Transverse colon (tissue), 4 donors: ENCODE measurements around the gene ATXN7L2. TPM values are rescaled to one million over a fixed set of nuclear protein-coding genes. Genes with fewer than 3 reads are reported as not detected.

Source experiments
- DNase-seq: peaks from one replicate; pipeline ENCODE4 v3.0.0-alpha.2; 2019
- H3K27ac ChIP-seq, 4 donors: fragments of 200-600 bp; sonication (generic); 2 replicates each; pipeline ENCODE4 v1.5.1; 2016 to 2018; ENCODE audit warnings: inconsistent platforms in 4 of 4
- H3K27me3 ChIP-seq: fragments of 200-600 bp; sonication (generic); 2 replicates; pipeline ENCODE4 v1.5.1; 2017; ENCODE audit warnings: inconsistent platforms
- H3K36me3 ChIP-seq, 4 donors: fragments of 200-600 bp; sonication (generic); 2 replicates each; pipeline ENCODE4 v1.5.1; 2017 to 2019; ENCODE audit warnings: inconsistent platforms in 4 of 4
- H3K4me1 ChIP-seq, 4 donors: fragments of 200-600 bp; sonication (generic); 2 replicates each; pipeline ENCODE4 v1.5.1; 2017 to 2020; ENCODE audit warnings: inconsistent platforms in 4 of 4
- H3K4me3 ChIP-seq, 4 donors: fragments of 200-600 bp; sonication (generic); 1 replicate in 1 of 4; 2 replicates in 3 of 4; pipeline versions ENCODE4 v1.5.1 to v1.6.1; 2017 to 2019; ENCODE audit warnings: inconsistent platforms in 4 of 4
- H3K9me3 ChIP-seq, 2 donors: fragments of 200-600 bp; sonication (generic); 2 replicates each; pipeline ENCODE4 v1.5.1; 2017 to 2019; ENCODE audit warnings: inconsistent platforms in 2 of 2
- CTCF ChIP-seq, 5 experiments: fragments of 200-600 bp in 3 of 5; fragments of 450-650 bp in 2 of 5; sonication (generic) in 3 of 5; IDR thresholded peaks; 1 replicate in 2 of 5; 2 replicates in 3 of 5; pipeline ENCODE4 v1.5.1; 2016 to 2017; ENCODE audit warnings: antibody characterized with exemption in 5 of 5, inconsistent platforms in 3 of 5, mild to moderate bottlenecking in 2 of 5, moderate library complexity in 1 of 5
- EP300 ChIP-seq: sonication (generic); formaldehyde crosslinking; IDR thresholded peaks from one replicate; pipeline ENCODE4 v1.6.1; 2017; ENCODE audit warnings: antibody characterized with exemption, low read depth
- POLR2A ChIP-seq: fragments of 450-650 bp; IDR thresholded peaks from one replicate; pipeline ENCODE4 v1.6.1; 2016; ENCODE audit warnings: antibody characterized with exemption, mild to moderate bottlenecking, moderate library complexity
- POLR2AphosphoS5 ChIP-seq, 3 donors: sonication (generic); formaldehyde crosslinking; IDR thresholded peaks; one replicate each; pipeline ENCODE4 v1.6.1; 2016; ENCODE audit warnings: antibody characterized with exemption in 3 of 3
- WGBS, 2 donors: methylation state at CpG; one replicate each; pipeline ENCODE4 v1.1.5; 2018; ENCODE audit warnings: low coverage in 1 of 2; 5-methylcytosine and 5-hydroxymethylcytosine counted together
- in situ Hi-C, 4 donors: fragments of 200-750 bp; cut with MboI; loops; one replicate each; pipeline versions ENCODE4 v1.15.0 to v1.15.1; 2017; ENCODE audit warnings: low sequenced_read_pairs in 3 of 4, low pct_ligation_motif_present in 1 of 4, low pct_unique_long_range_greater_than_20kb in 1 of 4
- intact Hi-C: fragments of 100-400 bp; cut with DNase I; formaldehyde crosslinking; loops from one replicate; pipeline ENCODE4 v1.15.1; 2023; ENCODE audit warnings: low total_unique reads
- total RNA-seq, 4 donors: library from RNA; depleted of rRNA; stranded (reverse); fragments of >200 nt; gene quantifications; one replicate each; pipeline ENCODE4 v1.1.0, GENCODE V29; 2016

ATXN7L2 gene
- total RNA-seq, 4 donors from 2014 or later: 2.7 to 12.3 (median 6.2) TPM

DNA sequence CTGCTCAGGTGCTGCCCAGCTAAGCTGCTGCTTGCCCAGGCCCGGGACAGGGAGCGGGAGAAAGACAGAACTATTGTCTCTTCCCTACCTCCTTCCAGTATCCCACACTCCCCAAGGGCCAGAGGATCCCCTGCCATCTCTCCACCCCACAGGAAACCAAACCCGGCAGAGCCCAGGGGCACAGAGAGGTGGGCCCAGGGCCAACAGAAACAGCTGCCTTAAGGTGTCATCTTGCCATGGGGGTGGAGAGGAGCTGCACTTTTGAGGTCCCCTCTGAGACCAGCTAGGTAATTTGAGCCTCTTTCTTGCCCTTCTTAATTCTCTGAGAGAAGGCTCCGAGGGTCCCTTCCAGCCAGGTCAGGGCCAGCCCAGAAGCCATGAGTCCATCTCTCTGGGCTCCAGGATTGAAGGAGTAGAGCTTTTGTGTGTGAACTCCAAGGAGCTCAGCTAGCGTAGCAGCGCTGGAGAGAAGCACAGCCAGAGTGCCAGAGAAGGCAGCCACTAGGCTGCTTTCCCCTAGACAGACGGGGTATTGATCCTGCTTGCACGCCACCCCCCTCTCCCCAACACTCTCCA is 46.3 kb downstream of the ATXN7L2 start:
- in situ Hi-C loops (loop anchor here (5.0 to 25.0 kb wide), 5 partner anchors 33 to 457 kb away; partner anchors contain the start of gene AHCYL1 (in 1 of the 4)), intact Hi-C loops (loop anchor here (2.0 kb wide), 1 partner anchor 31 kb away; no protein-coding TSS in a partner anchor)
- Histone ChIP-seq H3K27ac (no peak overlapping the region), H3K4me1 (peaks cover 4 to 15% (median 7%) of the 10 kb centered on the region in 4 donors), H3K27me3 (no peaks in the 10 kb centered on the region), H3K36me3 (no peaks in the 10 kb centered on the region), H3K4me3 (no peak overlapping the region), H3K9me3 (no peaks in the 10 kb centered on the region)
- no peak for DNase-seq
- TF ChIP-seq POLR2A: no peak
- TF ChIP-seq EP300: no peak
- TF ChIP-seq CTCF (IDR thresholded peaks at IDR 0.05): no peak
- 73% methylated on average over 7 of the region's 8 CpGs; no CpG with 5 or more reads in 1 of the 2 donors for WGBS, 2 donors

GRCh38 chr1:109530457-109531087 is 46.9 kb downstream of the ATXN7L2 start:
- H3K27ac ChIP-seq: no peak overlapping the region
- H3K36me3 ChIP-seq: no peaks in the 10 kb centered on the region
- intact Hi-C loops (loop anchor here (2.0 kb wide), 1 partner anchor 32 kb away; no protein-coding TSS in a partner anchor), in situ Hi-C loops (loop anchor here (5.0 to 25.0 kb wide), 5 partner anchors 33 to 457 kb away; partner anchors contain the start of gene AHCYL1 (in 1 of the 4))
- TF ChIP-seq EP300 (no peak), CTCF (IDR thresholded peaks at IDR 0.05) (no peak), POLR2A (no peak), POLR2AphosphoS5 (IDR thresholded peaks at IDR 0.05) (no peak)
- WGBS, 2 donors: 78 to 83% methylated on average over 3 to 13 of the region's 13 CpGs
- H3K9me3 ChIP-seq: no peaks in the 10 kb centered on the region
- DNase-seq: no peak
- no peak overlapping the region for H3K4me3 ChIP-seq
- no peaks in the 10 kb centered on the region for H3K27me3 ChIP-seq
- peaks cover 4 to 15% (median 7%) of the 10 kb centered on the region in 4 donors for H3K4me1 ChIP-seq

DNA sequence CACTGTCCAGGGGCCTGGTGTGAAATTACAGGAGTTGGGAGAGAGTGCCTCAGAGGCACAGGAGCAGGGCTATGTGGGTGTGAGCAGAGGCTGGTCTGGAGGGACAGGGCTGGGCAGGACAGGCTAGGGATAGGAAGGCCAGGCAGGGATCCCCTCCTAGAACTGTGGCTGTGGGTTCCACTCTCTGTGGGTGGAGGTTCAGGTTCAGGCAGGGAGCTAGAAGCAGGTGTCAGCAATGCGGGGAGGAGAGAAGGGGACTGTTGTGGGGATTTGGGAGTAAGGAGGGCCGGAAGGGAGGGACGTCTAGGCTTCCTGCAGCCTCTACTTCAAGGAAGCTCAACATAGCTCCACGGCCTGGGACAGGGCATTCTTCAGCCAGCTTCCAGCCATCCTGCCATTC is 47.7 kb downstream of the ATXN7L2 start:
- Histone ChIP-seq H3K36me3 (no peaks in the 10 kb centered on the region), H3K27ac (no peak overlapping the region), H3K4me3 (no peak overlapping the region), H3K9me3 (no peaks in the 10 kb centered on the region), H3K27me3 (no peaks in the 10 kb centered on the region), H3K4me1 (peaks cover 4 to 22% (median 7%) of the 10 kb centered on the region in 4 donors)
- TF ChIP-seq CTCF (IDR thresholded peaks at IDR 0.05) (no peak), POLR2A (no peak), EP300 (no peak), POLR2AphosphoS5 (IDR thresholded peaks at IDR 0.05) (no peak)
- DNase-seq: no peak
- intact Hi-C loops (loop anchor here (2.0 kb wide), 1 partner anchor 33 kb away; no protein-coding TSS in a partner anchor), in situ Hi-C loops (loop anchor here (5.0 to 25.0 kb wide), 5 partner anchors 34 to 456 kb away; partner anchors contain the start of gene AHCYL1 (in 1 of the 4))
- WGBS, 2 donors: 77% methylated on average over 4 of the region's 4 CpGs; no CpG with 5 or more reads in 1 of the 2 donors

GRCh38 chr1:109531826-109532364 is 48.2 kb downstream of the ATXN7L2 start:
- WGBS, 2 donors: 49% methylated on average over 16 of the region's 16 CpGs; no CpG with 5 or more reads in 1 of the 2 donors

More at GRCh38 chr1:109531826-109532364, 48.2 kb downstream of the ATXN7L2 start:
- TF ChIP-seq POLR2AphosphoS5 (IDR thresholded peaks at IDR 0.05) (no peak), EP300 (no peak), POLR2A (no peak), CTCF (IDR thresholded peaks at IDR 0.05) (no peak)
- no peaks in the 10 kb centered on the region for H3K27me3 ChIP-seq
- no peak for DNase-seq
- no peaks in the 10 kb centered on the region for H3K9me3 ChIP-seq
- no peaks in the 10 kb centered on the region for H3K36me3 ChIP-seq
- intact Hi-C loops (loop anchor here (2.0 kb wide), 1 partner anchor 33 kb away; no protein-coding TSS in a partner anchor), in situ Hi-C loops (loop anchor here (5.0 to 25.0 kb wide), 5 partner anchors 35 to 455 kb away; partner anchors contain the start of gene AHCYL1 (in 1 of the 4))
- H3K4me1 ChIP-seq: peaks cover 4 to 25% (median 7%) of the 10 kb centered on the region in 4 donors
- H3K4me3 ChIP-seq: no peak overlapping the region
- no peak overlapping the region for H3K27ac ChIP-seq
